ENCODE data around the gene VPS4A. TPM values are rescaled to one million over a fixed set of nuclear protein-coding genes. Genes with fewer than 3 reads are reported as not detected.

Gene VPS4A
- 10 to 100 TPM; 51.3 to 52.2 TPM for total RNA-seq
- polyA plus RNA-seq: 10 to 100 TPM; 28.4 to 36.1 (median 29.1) TPM
- total RNA-seq: 33.1 to 53.3 (median 45.4) reads per million in 6 experiments

DNA sequence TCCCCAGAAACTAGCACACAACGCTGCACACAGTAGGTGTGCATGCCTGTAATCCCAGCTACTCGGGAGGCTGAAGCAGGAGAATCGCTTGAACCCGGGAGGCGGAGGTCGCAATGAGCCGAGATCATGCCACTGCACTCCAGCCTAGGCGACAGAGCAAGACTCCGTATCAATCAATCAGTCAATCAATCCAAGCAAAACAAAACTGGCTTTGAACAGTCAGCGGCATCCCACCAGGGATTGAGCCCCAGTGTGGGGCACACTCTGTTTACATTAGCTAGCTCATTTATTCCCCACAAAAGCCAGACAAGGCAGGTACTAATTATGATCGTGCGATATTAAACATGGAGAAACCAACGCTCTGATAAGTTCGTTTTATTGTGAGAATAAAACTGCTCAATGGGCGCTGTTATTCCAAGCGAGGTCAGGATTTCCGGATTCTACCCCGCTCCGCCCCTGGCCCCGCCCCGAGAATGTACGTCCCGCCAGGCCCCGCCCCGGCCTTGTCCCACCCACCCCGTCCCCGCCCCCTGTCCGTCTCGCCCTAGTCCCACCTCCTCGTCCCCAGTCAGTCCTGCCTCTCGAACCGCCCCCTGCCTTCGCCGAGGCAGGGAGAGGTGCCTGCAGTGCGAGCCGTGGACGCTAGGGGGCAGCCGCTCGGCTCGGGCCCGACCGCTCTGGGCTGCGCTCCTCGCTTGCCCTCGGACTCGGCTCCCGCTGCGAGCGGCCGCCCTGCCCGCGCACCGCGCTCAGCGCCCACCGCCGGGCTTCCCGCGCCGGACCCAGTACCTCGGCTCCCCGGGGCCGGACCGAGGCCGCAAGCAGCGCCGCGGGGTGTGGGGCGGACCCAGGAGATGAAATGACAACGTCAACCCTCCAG lies at the start of gene VPS4A:
Gene VPS4A, plus strand, starts transcription at position 698 of the 880 bp plus-strand sequence. Its CDS starts 162 bp downstream, at position 860.
- H3K36me3 Mint-ChIP-seq: peaks cover 0 to 24% (median 0%) of the 10 kb centered on the region in 3 donors

DNA sequence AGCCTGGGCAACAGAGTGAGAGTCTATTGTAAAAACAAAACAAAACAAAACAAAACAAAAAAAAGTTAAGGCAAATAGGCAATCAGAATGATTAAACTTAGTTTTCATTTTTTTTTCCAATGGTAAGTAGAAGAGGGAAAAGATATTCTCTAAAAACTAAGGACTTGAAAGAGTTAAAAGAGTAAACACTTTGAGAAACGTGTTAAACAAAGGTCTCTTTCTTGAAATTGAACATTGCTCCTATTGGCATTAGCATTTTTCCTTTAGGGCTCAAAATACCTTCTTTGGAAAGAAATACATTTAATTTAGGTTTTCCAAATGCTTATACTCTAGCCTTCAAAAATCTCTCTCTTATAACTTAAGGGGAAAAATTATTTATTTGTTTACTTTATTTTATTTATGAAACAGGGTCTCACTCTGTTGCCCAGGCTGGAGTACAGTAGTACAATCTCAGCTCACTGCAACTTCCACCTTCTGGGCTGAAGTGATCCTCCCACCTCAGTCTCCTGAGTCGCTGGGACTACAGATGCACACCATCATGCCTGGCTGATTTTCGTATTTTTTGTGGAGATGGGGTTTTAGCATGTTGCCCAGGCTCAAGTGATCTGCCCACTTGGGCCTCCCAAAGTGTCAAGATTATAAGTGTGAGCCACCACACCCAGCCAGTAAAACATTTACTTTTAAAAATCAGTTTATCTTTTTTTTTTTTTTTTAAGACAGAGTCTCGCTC lies 44.7 kb upstream of the VPS4A start:
- no peak for DNase-seq
- H3K36me3 Mint-ChIP-seq: peaks cover 0 to 36% (median 2%) of the 10 kb centered on the region in 3 donors
- H3K27me3 Mint-ChIP-seq: no peaks in the 10 kb centered on the region
- no peak overlapping the region for H3K27ac Mint-ChIP-seq
- H3K4me1 Mint-ChIP-seq: peaks cover 0 to 2% (median 0%) of the 10 kb centered on the region in 4 donors
- POLR2A ChIA-PET: no interaction called here
- H3K4me3 Mint-ChIP-seq: no peak overlapping the region
- no peak for ATAC-seq
- H3K9me3 Mint-ChIP-seq: no peaks in the 10 kb centered on the region

More for the DNA sequence above, at the start of gene VPS4A:
- Mint-ChIP-seq H3K4me3 (peak within 1 kb of the TSS; percentile 90 to 100 (median 99)), H3K27me3 (no peaks in the 10 kb centered on the region), H3K9me3 (no peaks in the 10 kb centered on the region), H3K4me1 (peaks cover 15 to 35% (median 32%) of the 10 kb centered on the region in 4 donors), H3K27ac (peak within 1 kb of the TSS; percentile 95 to 98 (median 96))
- DNase-seq: peak; percentile 94 to 98 (median 98)
- ATAC-seq: peak; percentile 92 to 95
- POLR2A ChIA-PET: interaction anchor here (0.6 to 2.6 kb wide), 5 partner anchors 19 to 178 kb away, joined by 3 to 17 read pairs (median 8); partner anchors contain the start of genes CHTF8, COG8, NIP7 and PDF

DNA sequence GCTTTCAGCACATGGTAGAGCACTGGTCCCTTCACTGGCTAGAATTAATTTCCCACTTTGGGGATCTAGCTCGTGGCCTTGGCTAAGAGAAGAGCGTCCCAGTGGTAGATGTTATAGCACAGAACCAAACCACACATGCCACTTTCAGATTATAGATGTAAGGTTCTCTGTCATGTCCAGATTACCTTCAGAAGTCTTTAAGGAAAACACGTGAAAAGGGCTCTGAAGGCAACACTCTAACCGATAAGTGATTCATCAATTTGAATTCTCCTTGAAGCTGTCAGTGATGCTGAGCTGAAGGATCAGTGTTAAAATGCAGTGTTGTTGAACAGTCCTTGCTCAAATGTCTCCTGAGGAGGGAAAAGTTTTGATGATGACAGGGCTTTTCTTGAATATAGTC lies 43.5 kb upstream of the VPS4A start:
- ATAC-seq: no peak
- no peak for DNase-seq
- peaks cover 0 to 30% (median 4%) of the 10 kb centered on the region in 3 donors for H3K36me3 Mint-ChIP-seq
- POLR2A ChIA-PET: no interaction called here
- H3K4me1 Mint-ChIP-seq: peaks cover 0 to 2% (median 0%) of the 10 kb centered on the region in 4 donors
- no peaks in the 10 kb centered on the region for H3K9me3 Mint-ChIP-seq
- no peak overlapping the region for H3K27ac Mint-ChIP-seq
- H3K4me3 Mint-ChIP-seq: no peak overlapping the region
- H3K27me3 Mint-ChIP-seq: no peaks in the 10 kb centered on the region

DNA sequence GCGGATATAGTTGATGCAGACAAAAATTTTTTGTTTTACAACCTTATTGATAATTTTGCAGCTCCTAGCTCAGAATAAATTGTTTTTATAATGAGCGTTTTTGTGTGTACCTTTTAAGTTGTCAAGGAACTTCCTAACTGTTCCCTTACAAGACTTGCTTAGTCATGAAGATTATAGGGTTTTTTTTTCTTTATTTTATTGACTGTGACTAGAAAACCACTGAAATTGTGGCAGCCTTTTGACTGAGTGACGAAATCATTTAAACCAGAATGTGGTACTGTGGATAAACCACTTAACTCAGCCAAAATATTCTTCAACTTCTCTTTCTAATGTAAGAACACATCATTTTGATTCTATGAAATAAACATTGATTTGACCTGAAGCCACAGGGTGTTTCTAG lies 40.8 kb upstream of the VPS4A start:
- H3K27ac Mint-ChIP-seq: no peak overlapping the region
- ATAC-seq (no peak), DNase-seq (no peak)
- POLR2A ChIA-PET: no interaction called here
- peaks cover 0 to 2% (median 0%) of the 10 kb centered on the region in 4 donors for H3K4me1 Mint-ChIP-seq
- peaks cover 0 to 24% (median 1%) of the 10 kb centered on the region in 3 donors for H3K36me3 Mint-ChIP-seq
- H3K27me3 Mint-ChIP-seq: no peaks in the 10 kb centered on the region
- H3K4me3 Mint-ChIP-seq: no peak overlapping the region
- H3K9me3 Mint-ChIP-seq: no peaks in the 10 kb centered on the region

DNA sequence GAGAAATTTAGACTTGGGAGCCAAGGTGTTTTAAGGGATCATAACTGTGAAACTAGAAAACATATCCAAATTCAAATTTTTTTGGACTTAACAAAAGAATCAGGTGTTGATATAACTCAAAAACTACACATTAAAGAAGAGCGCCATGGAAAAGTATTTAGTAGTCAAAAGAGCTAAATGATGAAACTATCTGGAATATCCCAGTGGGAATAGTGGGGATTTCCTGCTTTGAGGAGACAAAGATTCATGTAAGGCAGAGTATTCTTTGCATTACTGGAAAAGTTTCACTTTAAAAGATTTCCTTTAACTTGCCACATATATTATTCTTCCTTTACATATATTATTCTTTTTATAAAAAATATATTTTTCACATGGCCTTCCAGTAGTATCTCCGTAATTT lies 40.3 kb upstream of the VPS4A start:
- no peaks in the 10 kb centered on the region for H3K9me3 Mint-ChIP-seq
- peaks cover 0 to 2% (median 0%) of the 10 kb centered on the region in 4 donors for H3K4me1 Mint-ChIP-seq
- no peak overlapping the region for H3K4me3 Mint-ChIP-seq
- POLR2A ChIA-PET: no interaction called here
- peaks cover 0 to 24% (median 1%) of the 10 kb centered on the region in 3 donors for H3K36me3 Mint-ChIP-seq
- no peak for ATAC-seq
- H3K27me3 Mint-ChIP-seq: no peaks in the 10 kb centered on the region
- no peak for DNase-seq
- no peak overlapping the region for H3K27ac Mint-ChIP-seq

DNA sequence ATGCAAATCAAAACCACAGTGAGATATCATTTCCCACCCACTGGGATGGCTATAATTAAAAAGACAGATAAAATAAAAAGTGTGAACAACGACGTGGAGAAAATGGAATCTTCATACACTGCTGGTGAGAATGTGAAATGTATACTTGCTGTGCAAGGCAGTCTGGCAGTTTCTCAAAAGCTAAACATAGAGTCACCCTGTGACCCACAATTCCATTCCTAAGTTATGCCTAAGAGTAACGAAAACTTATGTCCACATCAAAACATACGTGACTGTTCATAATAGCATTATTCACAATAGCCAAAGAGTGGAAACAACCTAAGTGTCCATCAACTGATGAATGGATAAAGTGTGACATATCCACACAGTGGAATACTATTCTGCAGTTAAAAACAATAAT lies 38.1 kb upstream of the VPS4A start:
- POLR2A ChIA-PET: no interaction called here

DNA sequence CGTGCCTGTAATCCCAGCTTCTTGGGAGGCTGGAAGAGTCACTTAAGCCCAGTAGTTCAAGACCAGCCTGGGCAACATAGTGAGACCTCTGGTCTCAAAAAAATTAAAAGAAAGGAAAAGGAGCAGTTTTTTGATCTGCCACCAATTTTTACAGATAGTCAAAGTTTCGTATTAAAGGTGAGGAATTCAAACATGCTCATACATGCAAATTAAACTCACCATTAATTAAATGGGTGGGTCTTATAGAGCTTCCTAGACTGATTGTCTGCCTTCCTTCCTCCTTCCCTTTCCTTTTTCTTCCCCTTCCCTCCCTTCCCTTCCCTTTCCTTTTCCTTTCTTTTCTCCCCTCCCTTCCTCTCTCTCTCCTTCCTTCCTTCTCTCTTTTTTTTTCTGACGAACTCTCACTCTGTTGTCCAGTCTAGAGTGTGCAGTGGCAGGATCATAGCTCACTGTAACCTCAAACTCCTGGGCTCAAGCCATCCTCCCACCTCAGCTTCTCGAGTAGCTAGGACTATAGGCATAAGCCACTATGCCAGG lies 36.4 kb upstream of the VPS4A start:
- peak overlapping the region in 2 of 10 donors; percentile 42 to 75 for H3K27ac Mint-ChIP-seq
- POLR2A ChIA-PET: no interaction called here
- DNase-seq (no peak), ATAC-seq (no peak)
- H3K4me3 Mint-ChIP-seq: no peak overlapping the region
- no peaks in the 10 kb centered on the region for H3K27me3 Mint-ChIP-seq
- H3K9me3 Mint-ChIP-seq: no peaks in the 10 kb centered on the region
- peaks cover 0 to 2% (median 0%) of the 10 kb centered on the region in 4 donors for H3K4me1 Mint-ChIP-seq
- peaks cover 0 to 19% (median 1%) of the 10 kb centered on the region in 3 donors for H3K36me3 Mint-ChIP-seq

More for the DNA sequence above, 38.1 kb upstream of the VPS4A start:
- Mint-ChIP-seq H3K9me3 (no peaks in the 10 kb centered on the region), H3K36me3 (peaks cover 0 to 21% (median 1%) of the 10 kb centered on the region in 3 donors), H3K27me3 (no peaks in the 10 kb centered on the region), H3K4me3 (no peak overlapping the region), H3K27ac (no peak overlapping the region), H3K4me1 (no peaks in the 10 kb centered on the region)
- ATAC-seq (no peak), DNase-seq (no peak)

DNA sequence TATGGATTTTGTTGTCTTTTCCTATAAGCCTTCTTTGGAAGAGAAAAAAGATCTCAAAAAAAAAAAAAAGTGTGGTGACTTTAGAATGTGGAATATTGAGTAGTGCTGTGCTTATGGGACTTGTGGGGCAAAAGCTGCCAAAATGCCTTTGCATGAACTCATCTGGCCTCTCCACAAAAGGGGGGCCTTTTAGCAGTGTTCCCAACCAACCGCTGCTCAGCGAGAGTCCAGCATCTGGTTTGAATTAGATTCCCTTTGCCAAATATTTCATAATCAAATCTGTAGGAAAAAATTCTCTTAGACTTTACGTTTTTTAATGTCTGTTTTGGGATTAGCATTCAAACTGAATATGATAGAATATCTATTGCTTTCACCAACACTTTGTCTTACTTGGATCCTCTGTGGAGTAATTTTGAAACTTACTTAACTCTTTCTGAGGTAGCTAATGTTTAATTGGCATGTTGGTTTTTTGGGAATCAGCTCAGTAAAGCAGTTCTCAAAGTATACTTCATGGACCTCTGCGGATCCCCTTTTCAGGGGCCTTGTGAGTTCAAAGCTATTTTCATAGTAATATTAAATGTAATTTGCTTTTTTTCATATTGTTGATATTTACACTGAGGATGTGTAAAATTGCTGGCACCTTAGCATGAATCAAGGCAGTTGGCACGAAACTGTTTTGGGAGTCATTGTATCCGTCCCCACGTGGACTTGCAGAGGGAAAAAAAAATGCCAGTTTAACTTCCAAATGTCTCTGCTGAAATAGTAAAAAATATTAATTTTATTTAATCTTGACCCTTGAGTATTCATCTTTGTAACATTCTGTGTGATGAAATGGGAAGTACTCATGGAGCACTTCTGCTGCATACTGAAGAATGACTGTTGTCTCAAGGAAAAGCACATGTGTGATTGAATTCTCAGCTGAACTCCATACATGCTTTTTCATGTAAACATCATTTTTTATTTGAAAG lies 34.7 kb upstream of the VPS4A start:
- H3K27ac Mint-ChIP-seq: peak overlapping the region in 1 of 10 donors; percentile 47
- no peak for DNase-seq
- H3K27me3 Mint-ChIP-seq: no peaks in the 10 kb centered on the region
- ATAC-seq: no peak
- no peaks in the 10 kb centered on the region for H3K9me3 Mint-ChIP-seq
- H3K4me3 Mint-ChIP-seq: no peak overlapping the region
- POLR2A ChIA-PET: no interaction called here
- peaks cover 0 to 9% (median 1%) of the 10 kb centered on the region in 3 donors for H3K36me3 Mint-ChIP-seq
- peaks cover 0 to 2% (median 0%) of the 10 kb centered on the region in 4 donors for H3K4me1 Mint-ChIP-seq

DNA sequence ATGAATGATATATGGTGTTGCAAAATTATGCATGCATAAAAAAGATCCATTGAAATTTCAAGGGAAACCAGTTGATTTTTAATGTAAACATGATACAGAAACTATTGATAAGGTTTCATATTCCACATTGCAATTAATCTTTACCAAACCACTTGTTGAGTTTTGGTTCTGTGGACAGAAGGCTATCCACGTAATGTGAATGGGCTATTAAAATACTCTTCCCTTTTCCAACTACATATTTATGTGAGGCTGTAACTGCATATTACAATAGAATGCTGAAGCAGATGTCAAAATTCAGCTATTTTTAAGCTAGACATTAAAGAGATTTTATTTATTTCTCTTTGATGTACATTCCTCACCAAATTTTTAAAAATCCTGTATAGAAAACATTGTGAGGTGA lies 33.7 kb upstream of the VPS4A start:
- Mint-ChIP-seq H3K4me1 (peaks cover 0 to 2% (median 0%) of the 10 kb centered on the region in 4 donors), H3K27me3 (no peaks in the 10 kb centered on the region), H3K9me3 (no peaks in the 10 kb centered on the region), H3K36me3 (peaks cover 0 to 7% (median 0%) of the 10 kb centered on the region in 3 donors), H3K4me3 (no peak overlapping the region), H3K27ac (no peak overlapping the region)
- no peak for DNase-seq
- ATAC-seq: no peak
- POLR2A ChIA-PET: no interaction called here

DNA sequence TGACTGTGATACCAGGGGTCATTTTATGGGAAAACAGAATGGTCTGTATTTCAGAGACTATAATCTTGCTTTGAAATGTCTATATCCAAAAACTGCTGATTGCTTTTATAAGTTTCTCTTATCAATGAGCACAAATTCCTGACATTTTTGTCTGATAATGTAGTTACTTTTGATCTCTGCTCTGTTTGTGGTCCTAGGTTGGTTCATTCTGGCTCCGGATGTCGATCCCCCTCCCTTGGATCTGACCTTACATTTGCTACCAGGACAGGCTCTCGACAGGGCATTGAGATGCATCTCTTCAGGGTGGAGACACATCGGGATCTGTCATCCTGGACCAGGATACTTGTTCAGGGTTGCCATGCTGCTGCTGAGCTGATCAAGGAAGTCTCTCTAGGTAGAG lies 27.3 kb upstream of the VPS4A start:
- POLR2A ChIA-PET: no interaction called here
- Mint-ChIP-seq H3K27me3 (no peaks in the 10 kb centered on the region), H3K4me1 (peaks cover 0 to 3% (median under 1%) of the 10 kb centered on the region in 4 donors), H3K9me3 (no peaks in the 10 kb centered on the region), H3K36me3 (peaks cover 0 to 25% (median 2%) of the 10 kb centered on the region in 3 donors), H3K4me3 (no peak overlapping the region), H3K27ac (peak overlapping the region in 1 of 10 donors; percentile 26)
- no peak for DNase-seq
- ATAC-seq: no peak

DNA sequence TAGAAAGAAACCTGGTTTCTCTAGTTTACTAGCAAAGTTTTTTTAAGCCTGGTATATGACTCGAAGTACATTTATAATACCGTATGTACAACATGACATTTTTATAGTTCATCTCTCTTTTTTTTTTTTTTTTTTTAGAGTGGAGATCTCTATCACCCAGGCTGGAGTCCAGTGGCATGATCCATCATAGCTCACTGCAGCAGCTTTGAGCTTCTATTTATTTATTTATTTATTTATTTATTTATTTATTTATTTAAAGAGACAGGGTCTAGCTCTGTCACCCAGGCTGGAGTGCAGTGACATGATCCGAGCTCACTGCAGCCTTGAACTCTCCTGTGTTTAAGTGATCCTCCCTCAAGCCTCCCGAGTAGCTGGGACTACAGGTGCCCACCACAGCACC lies 25.9 kb upstream of the VPS4A start:
- POLR2A ChIA-PET: interaction anchor here (0.6 to 0.7 kb wide), 2 partner anchors 25 to 210 kb away, joined by 3 to 4 read pairs; no protein-coding TSS in a partner anchor
- no peak for DNase-seq
- H3K27ac Mint-ChIP-seq: no peak overlapping the region
- no peaks in the 10 kb centered on the region for H3K27me3 Mint-ChIP-seq
- H3K9me3 Mint-ChIP-seq: no peaks in the 10 kb centered on the region
- peaks cover 0 to 29% (median 2%) of the 10 kb centered on the region in 3 donors for H3K36me3 Mint-ChIP-seq
- no peak overlapping the region for H3K4me3 Mint-ChIP-seq
- no peak for ATAC-seq
- H3K4me1 Mint-ChIP-seq: peaks cover 0 to 3% (median under 1%) of the 10 kb centered on the region in 4 donors

Measured in naive thymus-derived CD8-positive, alpha-beta T cell (primary cell).